HG02938 (cell line): ENCODE data around the gene PDLIM5.

Experiments used
- ATAC-seq: cut with Tn5 transposase; IDR thresholded peaks from one replicate; pipeline ENCODE4 v1.9.1; 2021; ENCODE audit warnings: mild to moderate bottlenecking, moderate library complexity; ENCODE audit not compliant: unreplicated experiment

The PDLIM5 gene

DNA sequence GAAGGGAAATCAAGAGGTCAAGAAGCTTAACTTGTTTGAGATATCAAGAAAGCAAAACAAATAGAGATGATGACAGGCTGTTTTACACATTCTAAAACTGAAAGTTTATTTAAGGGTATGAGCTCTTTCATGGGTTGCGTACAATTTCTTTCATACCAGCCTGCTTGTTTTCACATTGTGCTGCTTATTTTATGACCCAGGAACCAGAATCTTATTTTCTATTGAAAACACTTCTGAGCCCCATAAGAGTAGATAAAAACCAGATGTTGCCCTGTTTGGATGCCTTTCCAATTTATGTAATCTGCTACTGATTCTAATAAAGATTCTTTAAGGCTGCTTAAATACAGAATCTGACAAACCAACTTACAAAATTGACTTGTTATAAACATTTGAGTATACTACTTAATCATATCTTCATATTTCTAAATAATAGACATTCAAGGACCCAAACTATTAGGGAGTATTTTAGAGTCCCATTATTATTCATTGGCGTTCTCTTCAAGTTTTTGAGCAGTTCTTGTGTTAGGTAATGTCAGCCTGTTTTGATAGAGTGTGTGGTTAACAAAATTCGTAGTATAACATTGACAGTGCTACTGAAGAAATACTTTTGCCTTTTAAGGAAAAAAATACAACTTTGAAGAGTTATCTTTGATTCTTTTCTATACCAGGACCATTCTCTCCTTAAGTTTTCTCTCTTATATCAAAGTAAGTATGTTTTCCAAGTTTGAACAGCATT, 74.4 kb downstream of the PDLIM5 start:
- peak; percentile 62 for ATAC-seq

GRCh38 chr4:94527556-94528233, 76.0 kb downstream of the PDLIM5 start:
- no peak for ATAC-seq

DNA sequence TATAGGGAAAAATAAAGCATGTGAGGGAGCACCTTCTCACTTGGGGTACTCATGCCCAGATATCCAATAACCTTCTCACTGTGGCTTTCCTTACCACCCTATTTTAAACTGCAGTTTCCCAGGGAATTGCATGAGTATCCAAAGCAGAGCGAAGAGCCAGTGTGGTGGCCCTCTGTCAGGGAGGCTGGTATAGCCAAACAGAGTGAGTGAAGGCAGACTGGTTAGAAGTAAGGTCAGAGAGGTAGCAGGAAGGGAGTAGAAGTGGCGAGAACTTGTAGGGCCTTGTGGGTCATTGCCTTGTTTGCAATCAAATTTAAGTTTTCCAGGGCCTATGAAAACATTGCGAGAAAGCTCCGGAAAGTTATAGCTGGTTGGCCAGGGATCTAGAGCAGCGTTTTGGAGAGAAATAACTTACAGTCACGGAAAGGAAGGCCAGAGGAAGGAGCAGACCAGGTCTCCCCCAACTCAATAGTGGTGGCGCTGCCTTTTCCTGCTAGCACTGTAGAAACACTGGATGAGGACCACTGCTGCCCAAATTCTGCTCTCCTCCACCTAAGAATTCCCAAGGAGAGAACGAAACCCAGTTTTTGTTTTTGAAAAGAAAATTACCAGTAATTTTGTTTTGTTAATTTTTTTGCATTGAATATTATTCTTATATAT, 77.2 kb downstream of the PDLIM5 start:
- no peak for ATAC-seq

DNA sequence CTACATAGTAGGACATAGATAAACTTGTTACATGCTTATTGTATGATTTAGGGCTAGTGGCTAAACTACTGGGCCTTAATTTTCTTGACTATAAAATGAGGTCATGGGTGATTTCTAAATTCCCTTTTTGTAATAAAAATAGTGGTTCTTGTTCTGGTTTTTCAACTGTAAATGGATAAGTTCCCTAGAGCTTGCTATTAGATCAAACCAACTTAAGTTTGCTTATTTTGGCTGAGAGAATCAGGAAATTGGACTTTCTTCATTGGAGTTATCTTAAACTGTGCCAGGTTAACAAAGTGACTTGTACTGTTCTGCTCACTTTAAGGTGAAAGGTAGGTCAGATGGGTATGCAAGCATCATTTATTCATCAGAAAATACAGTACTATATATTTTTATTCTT, 78.3 kb downstream of the PDLIM5 start:
- ATAC-seq, result no peak

DNA sequence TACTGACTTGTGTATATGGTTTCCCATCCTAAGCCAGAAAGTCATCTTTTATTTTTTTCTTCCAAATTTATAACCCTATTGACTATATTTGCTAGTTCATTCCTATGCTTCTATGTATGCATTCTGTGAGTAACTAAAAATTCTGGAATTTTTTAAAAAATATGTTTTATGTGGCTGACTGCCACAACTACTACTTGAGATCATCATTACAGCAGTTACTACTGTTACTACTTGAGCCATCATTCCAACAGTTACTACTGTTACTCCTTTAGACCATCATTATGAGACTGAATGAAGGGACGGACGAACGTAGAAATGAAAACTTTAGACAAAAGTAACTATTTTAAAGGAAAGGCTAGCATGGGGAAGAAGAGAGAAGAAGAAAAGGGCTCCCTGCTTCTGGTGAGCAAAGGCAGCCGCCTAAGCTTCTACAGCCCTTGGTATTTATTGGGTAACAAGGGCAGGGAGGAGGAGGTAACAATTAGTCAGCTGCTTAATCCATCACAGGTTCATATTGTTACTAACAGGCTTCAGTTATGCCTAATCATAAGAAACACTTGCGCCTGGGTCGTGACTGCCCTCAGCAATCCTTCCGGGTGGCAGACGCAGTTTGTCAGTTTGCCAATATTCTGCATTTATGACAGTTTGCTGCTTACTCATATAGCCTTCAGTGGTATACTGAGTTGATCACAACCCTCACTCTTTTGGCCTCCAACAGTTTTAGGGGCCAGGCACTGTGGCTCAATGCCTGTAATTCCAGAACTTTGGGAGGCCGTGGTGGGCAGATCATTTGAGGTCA, 80.4 kb downstream of the PDLIM5 start:
- no peak for ATAC-seq

DNA sequence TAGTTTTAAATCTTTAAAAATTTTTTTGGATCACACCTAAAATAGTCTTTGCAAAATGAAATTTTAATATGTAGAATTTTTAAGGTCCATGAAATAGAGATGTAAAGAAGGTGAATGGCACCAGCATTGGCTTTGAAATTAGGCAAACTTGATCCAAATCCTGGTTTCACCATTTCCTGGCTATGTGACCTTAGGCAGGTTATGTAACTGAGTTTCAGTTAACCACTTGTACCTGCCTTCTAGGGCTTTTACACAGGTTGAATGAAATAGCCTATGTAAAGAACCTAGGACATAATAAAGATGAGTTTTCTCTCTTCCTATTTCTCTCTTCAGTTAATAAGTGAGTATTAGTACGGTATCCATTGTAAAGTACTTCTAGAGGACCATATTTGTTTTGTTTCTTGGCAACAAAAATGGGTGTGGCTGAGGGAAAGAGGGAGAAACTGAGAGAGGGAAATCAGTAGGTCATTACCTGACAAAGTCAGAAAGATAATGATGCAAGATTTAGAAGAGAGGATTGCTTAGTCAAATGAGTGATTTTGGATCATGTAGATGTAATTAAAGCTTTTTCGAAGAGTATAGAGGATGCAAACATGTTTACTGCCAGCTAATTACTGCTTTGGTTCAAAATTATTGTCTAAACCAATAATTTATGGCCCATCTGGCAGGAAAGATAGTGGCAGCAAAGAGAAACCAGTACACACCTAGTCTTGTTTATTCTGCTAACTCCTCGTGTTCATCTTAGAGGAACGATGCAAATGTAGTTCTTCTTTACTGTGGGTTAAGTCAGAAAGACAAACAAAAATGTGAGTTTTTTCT, 81.9 kb downstream of the PDLIM5 start:
- ATAC-seq, result peak; percentile 29

GRCh38 chr4:94534401-94535312, 82.9 kb downstream of the PDLIM5 start:
- peak; percentile 93 for ATAC-seq

DNA sequence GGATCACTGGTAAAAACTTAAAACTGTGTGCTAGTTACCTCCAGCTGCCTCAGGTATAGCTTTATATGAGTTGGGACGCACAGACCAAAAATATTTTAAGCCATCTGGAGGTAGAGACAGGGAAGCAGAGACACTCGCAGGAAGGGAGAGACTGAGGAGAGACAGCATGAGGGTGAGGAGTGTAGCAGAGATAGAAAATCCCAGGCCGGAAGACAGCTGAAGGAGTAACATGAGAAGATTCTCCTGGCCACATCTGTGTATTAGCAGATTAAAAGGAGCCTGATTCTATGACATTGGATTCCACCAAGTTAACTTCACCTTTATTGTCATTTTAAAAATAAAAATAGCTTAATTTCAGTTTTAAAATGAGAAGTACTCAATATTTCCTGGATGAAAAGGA, 84.3 kb downstream of the PDLIM5 start:
- ATAC-seq, result no peak

- no peak for ATAC-seq
Measured at GRCh38 chr4:94536649-94537469, 85.1 kb downstream of the PDLIM5 start.

GRCh38 chr4:94537921-94538628, 86.3 kb downstream of the PDLIM5 start:
- ATAC-seq, result no peak

- ATAC-seq, result no peak
Measured at GRCh38 chr4:94540476-94540875, 88.7 kb downstream of the PDLIM5 start.

DNA sequence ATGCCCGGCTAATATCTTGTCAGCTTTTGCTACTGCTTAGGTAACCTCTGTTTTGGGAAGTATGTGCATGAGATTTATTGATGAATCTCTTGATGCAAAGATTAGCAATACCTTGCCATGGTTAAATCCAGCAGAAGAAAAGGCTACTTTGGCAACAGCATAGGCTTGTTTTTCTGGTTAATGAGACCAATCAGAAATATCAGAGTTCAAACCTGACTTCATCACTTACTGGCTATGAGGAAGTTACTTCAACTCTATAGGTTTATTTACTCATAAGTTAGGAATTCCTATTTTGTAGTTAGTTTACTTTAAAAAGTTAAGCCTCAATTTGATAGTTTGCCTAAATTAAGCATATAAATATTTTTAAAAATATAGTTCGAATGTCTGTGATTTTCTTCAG, 93.1 kb downstream of the PDLIM5 start:
- no peak for ATAC-seq

DNA sequence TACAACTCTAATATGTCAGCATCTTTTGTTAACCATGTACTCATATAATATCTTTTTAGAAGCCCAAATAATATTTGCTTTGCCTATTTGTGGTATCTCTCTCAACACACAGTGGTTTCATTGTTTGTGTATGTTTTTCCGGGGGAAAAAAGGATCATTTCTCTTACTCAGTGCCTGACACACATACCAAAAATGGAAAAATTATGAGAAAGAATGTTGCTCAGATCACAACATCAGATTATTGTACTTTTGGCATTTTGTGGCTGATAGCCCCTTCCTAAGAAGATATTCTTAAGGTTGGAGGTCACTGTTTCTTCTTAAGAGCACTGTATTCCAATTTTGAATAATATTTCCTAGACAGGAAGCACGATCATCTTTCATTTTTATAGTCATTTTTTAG, 93.6 kb downstream of the PDLIM5 start:
- no peak for ATAC-seq

- ATAC-seq, result no peak
Measured at GRCh38 chr4:94546949-94547348, 95.2 kb downstream of the PDLIM5 start.

GRCh38 chr4:94548571-94548970, 96.8 kb downstream of the PDLIM5 start:
- no peak for ATAC-seq

DNA sequence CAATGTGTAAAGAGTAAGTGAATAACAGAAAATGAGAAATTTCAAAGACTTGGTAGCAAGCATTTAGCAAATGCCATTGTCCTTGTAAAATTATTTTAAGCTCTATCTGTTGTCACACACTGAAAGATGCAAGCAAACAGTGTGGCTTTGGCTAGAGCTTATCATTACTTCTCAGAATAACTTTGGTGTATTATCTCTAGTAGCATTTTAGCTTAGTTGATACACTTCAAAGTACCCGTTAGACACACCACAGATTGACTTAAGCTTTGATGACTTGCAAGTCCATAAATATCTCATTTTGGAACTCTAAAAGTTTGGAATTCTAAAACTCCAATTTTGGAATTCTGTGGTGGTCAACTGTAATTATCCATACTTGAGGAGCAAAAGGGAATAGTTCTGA, 98.6 kb downstream of the PDLIM5 start:
- ATAC-seq, result no peak

- no peak for ATAC-seq
Measured at GRCh38 chr4:94550851-94551250, 99.1 kb downstream of the PDLIM5 start.
